GM12801 (cell line): ENCODE measurements around the gene MYH10.

ENCODE experiments used
- CTCF ChIP-seq: IDR thresholded peaks from one replicate; pipeline ENCODE4 v1.5.1; 2011; ENCODE audit warnings: control low read depth; ENCODE audit not compliant: insufficient read length; ENCODE audit errors: extremely low read depth

MYH10 gene

GRCh38 chr17:8455665-8456209, 174.8 kb downstream of the MYH10 start:
- TF ChIP-seq CTCF, result no peak

GRCh38 chr17:8453326-8453725, 177.2 kb downstream of the MYH10 start:
- TF ChIP-seq CTCF, result no peak

GRCh38 chr17:8451933-8452614, 178.5 kb downstream of the MYH10 start:
- TF ChIP-seq CTCF, result no peak

GRCh38 chr17:8448310-8448709, 182.2 kb downstream of the MYH10 start:
- no peak for TF ChIP-seq CTCF

- TF ChIP-seq CTCF, result no peak
Observed at GRCh38 chr17:8447799-8448198, 182.7 kb downstream of the MYH10 start.

- no peak for TF ChIP-seq CTCF
Observed at GRCh38 chr17:8445536-8445935, 185.0 kb downstream of the MYH10 start.

GRCh38 chr17:8444494-8444893, 186.0 kb downstream of the MYH10 start:
- no peak for TF ChIP-seq CTCF

GRCh38 chr17:8443756-8444155, 186.8 kb downstream of the MYH10 start:
- no peak for TF ChIP-seq CTCF
